Panc1 (cell line): ENCODE results near the gene COL4A4.

Experiments used
- SIN3A ChIP-seq: IDR thresholded peaks from 2 replicates; pipeline ENCODE4 v1.6.1; 2012; ENCODE audit warnings: low read depth, mild to moderate bottlenecking, low read length, moderate library complexity, borderline replicate concordance; ENCODE audit not compliant: insufficient read depth
- TCF7L2 ChIP-seq: IDR thresholded peaks from 2 replicates; pipeline ENCODE4 v1.6.1; 2011; ENCODE audit warnings: mild to moderate bottlenecking, low read depth, low read length, inconsistent platforms
- TF ChIP-seq, protein P1 (sequence below): fragments of 450-650 bp; IDR thresholded peaks from 2 replicates; pipeline ENCODE4 v1.5.1; 2017; ENCODE audit warnings: mild to moderate bottlenecking
- TF ChIP-seq, protein P2 (sequence below), 2 experiments: IDR thresholded peaks; 2 replicates each; pipeline ENCODE4 v1.6.1; 2011 to 2012; ENCODE audit warnings: low read depth in 2 of 2, control low read depth in 1 of 2, low read length in 1 of 2, mild to moderate bottlenecking in 1 of 2, moderate library complexity in 1 of 2; ENCODE audit not compliant: insufficient read depth in 1 of 2

DNA sequence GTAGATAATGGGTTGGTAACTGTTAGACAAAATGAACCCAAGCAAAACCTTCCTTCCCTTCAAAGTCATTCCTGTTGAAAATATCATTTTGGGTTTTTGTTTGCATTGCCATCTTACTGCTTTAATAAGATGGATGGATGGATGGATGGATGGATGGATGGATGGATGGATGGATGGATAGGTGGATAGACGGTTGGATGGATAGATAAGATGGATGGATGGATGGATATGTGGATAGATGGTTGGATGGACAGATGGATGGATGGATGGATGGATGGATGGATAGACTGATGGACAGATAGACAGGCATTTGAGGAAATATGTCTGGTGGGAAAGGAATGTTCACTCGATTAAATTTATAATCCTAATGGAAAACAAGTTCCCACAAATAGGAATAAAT is 133.2 kb downstream of the COL4A4 start:
- TF ChIP-seq, protein P1, sequence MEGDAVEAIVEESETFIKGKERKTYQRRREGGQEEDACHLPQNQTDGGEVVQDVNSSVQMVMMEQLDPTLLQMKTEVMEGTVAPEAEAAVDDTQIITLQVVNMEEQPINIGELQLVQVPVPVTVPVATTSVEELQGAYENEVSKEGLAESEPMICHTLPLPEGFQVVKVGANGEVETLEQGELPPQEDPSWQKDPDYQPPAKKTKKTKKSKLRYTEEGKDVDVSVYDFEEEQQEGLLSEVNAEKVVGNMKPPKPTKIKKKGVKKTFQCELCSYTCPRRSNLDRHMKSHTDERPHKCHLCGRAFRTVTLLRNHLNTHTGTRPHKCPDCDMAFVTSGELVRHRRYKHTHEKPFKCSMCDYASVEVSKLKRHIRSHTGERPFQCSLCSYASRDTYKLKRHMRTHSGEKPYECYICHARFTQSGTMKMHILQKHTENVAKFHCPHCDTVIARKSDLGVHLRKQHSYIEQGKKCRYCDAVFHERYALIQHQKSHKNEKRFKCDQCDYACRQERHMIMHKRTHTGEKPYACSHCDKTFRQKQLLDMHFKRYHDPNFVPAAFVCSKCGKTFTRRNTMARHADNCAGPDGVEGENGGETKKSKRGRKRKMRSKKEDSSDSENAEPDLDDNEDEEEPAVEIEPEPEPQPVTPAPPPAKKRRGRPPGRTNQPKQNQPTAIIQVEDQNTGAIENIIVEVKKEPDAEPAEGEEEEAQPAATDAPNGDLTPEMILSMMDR = no peak
- TF ChIP-seq TCF7L2 = no peak
- TF ChIP-seq SIN3A = no peak
- TF ChIP-seq, protein P2, sequence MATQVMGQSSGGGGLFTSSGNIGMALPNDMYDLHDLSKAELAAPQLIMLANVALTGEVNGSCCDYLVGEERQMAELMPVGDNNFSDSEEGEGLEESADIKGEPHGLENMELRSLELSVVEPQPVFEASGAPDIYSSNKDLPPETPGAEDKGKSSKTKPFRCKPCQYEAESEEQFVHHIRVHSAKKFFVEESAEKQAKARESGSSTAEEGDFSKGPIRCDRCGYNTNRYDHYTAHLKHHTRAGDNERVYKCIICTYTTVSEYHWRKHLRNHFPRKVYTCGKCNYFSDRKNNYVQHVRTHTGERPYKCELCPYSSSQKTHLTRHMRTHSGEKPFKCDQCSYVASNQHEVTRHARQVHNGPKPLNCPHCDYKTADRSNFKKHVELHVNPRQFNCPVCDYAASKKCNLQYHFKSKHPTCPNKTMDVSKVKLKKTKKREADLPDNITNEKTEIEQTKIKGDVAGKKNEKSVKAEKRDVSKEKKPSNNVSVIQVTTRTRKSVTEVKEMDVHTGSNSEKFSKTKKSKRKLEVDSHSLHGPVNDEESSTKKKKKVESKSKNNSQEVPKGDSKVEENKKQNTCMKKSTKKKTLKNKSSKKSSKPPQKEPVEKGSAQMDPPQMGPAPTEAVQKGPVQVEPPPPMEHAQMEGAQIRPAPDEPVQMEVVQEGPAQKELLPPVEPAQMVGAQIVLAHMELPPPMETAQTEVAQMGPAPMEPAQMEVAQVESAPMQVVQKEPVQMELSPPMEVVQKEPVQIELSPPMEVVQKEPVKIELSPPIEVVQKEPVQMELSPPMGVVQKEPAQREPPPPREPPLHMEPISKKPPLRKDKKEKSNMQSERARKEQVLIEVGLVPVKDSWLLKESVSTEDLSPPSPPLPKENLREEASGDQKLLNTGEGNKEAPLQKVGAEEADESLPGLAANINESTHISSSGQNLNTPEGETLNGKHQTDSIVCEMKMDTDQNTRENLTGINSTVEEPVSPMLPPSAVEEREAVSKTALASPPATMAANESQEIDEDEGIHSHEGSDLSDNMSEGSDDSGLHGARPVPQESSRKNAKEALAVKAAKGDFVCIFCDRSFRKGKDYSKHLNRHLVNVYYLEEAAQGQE (IDR thresholded peaks at IDR 0.05; ENCODE audit: insufficient read depth in 1 of 2, low read depth in 2 of 2, low read length in 1 of 2) = no peak
